ENCODE results near the gene TSPAN18. TPM values are rescaled to one million over a fixed set of nuclear protein-coding genes. Genes with fewer than 3 reads are reported as not detected.

Gene TSPAN18
- total and polyA plus RNA-seq, 10 of the 15 experiments (the other 5 are each of a cell fraction or from before 2014, with no cell fraction given), result 0.02 to 0.77 (median 0.13) TPM; not detected in 1

DNA sequence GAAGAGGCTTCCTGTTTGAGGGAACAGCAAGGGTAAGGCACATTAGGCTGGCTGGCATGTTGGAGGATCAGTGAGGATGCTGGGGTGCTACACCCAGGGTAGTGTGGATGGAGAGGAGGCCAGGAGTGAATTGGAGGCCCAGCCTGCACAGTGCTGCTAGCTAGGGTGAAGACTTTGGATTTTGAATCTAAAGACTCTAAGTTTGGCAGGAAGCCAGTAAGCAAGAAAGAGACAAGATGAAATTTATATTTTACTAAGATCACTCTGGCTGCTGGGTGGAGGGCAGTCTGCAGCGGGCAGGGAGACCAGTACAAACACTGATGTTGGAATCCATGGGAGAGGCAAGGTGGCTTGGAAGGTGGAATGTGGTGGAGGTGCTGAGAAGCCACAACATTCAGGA lies 43.6 kb downstream of the TSPAN18 start:
- intact Hi-C loops (cut with micrococcal nuclease; ENCODE audit: unreplicated experiment), result no loop called here
- SMC1A ChIA-PET (ENCODE audit: uncharacterized antibody, unreplicated experiment), result no interaction called here

DNA sequence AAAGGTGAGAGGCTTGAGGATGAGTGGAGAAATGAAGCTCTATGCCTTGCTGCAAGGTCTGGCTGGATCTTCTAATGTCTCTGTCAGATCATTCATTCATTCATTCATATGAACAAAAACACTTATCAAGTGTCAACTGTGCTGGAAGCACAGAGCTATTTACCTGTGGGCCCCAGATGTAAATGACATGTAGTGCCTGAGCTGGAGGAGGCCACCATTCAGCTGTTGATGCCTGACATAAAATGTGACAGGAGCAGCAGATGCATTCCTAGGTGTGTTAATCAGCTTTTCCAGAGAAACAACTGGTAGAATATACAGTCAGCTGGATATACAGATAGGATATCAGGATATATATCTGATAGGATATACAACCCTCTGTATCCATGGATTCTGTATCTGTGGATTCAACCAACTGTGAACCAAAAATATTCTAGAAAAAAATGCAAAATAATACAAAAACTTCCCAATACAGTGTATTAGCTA lies 44.5 kb downstream of the TSPAN18 start:
- intact Hi-C loops (cut with micrococcal nuclease; ENCODE audit: unreplicated experiment) (no loop called here), in situ Hi-C loops (cut with MboI) (loop anchor here (10.0 kb wide), 1 partner anchor 216 kb away; no protein-coding TSS in a partner anchor)
- H2AFZ ChIP-seq (ENCODE audit: control insufficient read depth, low read depth, low read length), result no peak overlapping the region
- no peaks in the 10 kb centered on the region for H3K4me1 ChIP-seq (ENCODE audit: control insufficient read depth, insufficient read depth, low read length)
- H3K36me3 ChIP-seq (ENCODE audit: control insufficient read depth in 2 of 2, insufficient read depth in 2 of 2, low read length in 1 of 2), result no peaks in the 10 kb centered on the region
- FAIRE-seq (no peak), ATAC-seq (no peak), DNase-seq (ENCODE audit: low read depth, low spot score) (no peak)
- no peaks in the 10 kb centered on the region for H3K9me3 ChIP-seq (replicated peaks; ENCODE audit: control insufficient read depth, insufficient read depth, low read length)
- no peak overlapping the region for H3K4me2 ChIP-seq (ENCODE audit: control insufficient read depth, insufficient read depth)
- CTCF ChIA-PET, result no interaction called here
- H3K9ac ChIP-seq (ENCODE audit: control insufficient read depth, insufficient read depth, low read length), result no peak overlapping the region
- H3K79me2 ChIP-seq (ENCODE audit: control insufficient read depth, insufficient read depth, low read length), result no peaks in the 10 kb centered on the region
- RAD21 ChIA-PET (ENCODE audit: unreplicated experiment), result no interaction called here
- no TSS peak for BruUV-seq (replicated peaks)
- H4K20me1 ChIP-seq (ENCODE audit: control insufficient read depth, insufficient read depth), result no peaks in the 10 kb centered on the region
- POLR2A ChIA-PET, result no interaction called here
- TF ChIP-seq MTA2 (IDR thresholded peaks at IDR 0.05; ENCODE audit: low read depth), result no peak
- no peak for TF ChIP-seq ASH2L (IDR thresholded peaks at IDR 0.05; ENCODE audit: borderline replicate concordance, low read depth)
- TF ChIP-seq NFXL1 (IDR thresholded peaks at IDR 0.05; ENCODE audit: borderline replicate concordance), result no peak
- TF ChIP-seq POLR2A (IDR thresholded peaks at IDR 0.05; ENCODE audit: low read depth, low read length), result no peak
- no peak for TF ChIP-seq CBX3 (IDR thresholded peaks at IDR 0.05; ENCODE audit: borderline replicate concordance, low read depth)
- TF ChIP-seq ETV6 (conservative IDR thresholded peaks at IDR 0.05 in 1 of 2, IDR thresholded peaks at IDR 0.05 in 1 of 2; ENCODE audit: borderline replicate concordance in 1 of 2, low read depth in 1 of 2), result no peak
- no peak for TF ChIP-seq NFIC (IDR thresholded peaks at IDR 0.05; ENCODE audit: low read depth, low read length)
- TF ChIP-seq FOXK2 (IDR thresholded peaks at IDR 0.05), result no peak
- TF ChIP-seq CHD4 (IDR thresholded peaks at IDR 0.05), result no peak
- SMC1A ChIA-PET (ENCODE audit: uncharacterized antibody, unreplicated experiment), result no interaction called here
- H3K4me3 ChIP-seq, result no peak overlapping the region
- peaks cover 0 to 1% of the 10 kb centered on the region in 2 experiments; a peak in 1 of 4 replicates for H3K27me3 ChIP-seq (replicated peaks in 1 of 2; ENCODE audit: control insufficient read depth in 2 of 2, insufficient read depth in 2 of 2, low read length in 1 of 2)
- no peak overlapping the region for H3K27ac ChIP-seq (ENCODE audit: control insufficient read depth, insufficient read depth)

More for the DNA sequence above, 43.6 kb downstream of the TSPAN18 start:
- TF ChIP-seq EED (IDR thresholded peaks at IDR 0.05; ENCODE audit: low read depth) (no peak), ZNF217 (IDR thresholded peaks at IDR 0.05) (no peak), CBX3 (IDR thresholded peaks at IDR 0.05; ENCODE audit: borderline replicate concordance, low read depth) (no peak), RCOR1 (conservative IDR thresholded peaks at IDR 0.05; ENCODE audit: low read depth, low read length) (no peak)
- ATAC-seq (no peak), FAIRE-seq (no peak), DNase-seq (ENCODE audit: low read depth, low spot score) (no peak)
- Histone ChIP-seq H3K36me3 (ENCODE audit: control insufficient read depth in 2 of 2, insufficient read depth in 2 of 2, low read length in 1 of 2) (no peaks in the 10 kb centered on the region), H3K27ac (ENCODE audit: control insufficient read depth, insufficient read depth) (no peak overlapping the region), H3K27me3 (replicated peaks in 1 of 2; ENCODE audit: control insufficient read depth in 2 of 2, insufficient read depth in 2 of 2, low read length in 1 of 2) (peaks cover 0 to 1% of the 10 kb centered on the region in 2 experiments; a peak in 1 of 4 replicates), H3K9me3 (replicated peaks; ENCODE audit: control insufficient read depth, insufficient read depth, low read length) (no peaks in the 10 kb centered on the region), H4K20me1 (ENCODE audit: control insufficient read depth, insufficient read depth) (no peaks in the 10 kb centered on the region), H2AFZ (ENCODE audit: control insufficient read depth, low read depth, low read length) (no peak overlapping the region), H3K79me2 (ENCODE audit: control insufficient read depth, insufficient read depth, low read length) (no peaks in the 10 kb centered on the region), H3K4me2 (ENCODE audit: control insufficient read depth, insufficient read depth) (no peak overlapping the region), H3K4me1 (ENCODE audit: control insufficient read depth, insufficient read depth, low read length) (no peaks in the 10 kb centered on the region), H3K9ac (ENCODE audit: control insufficient read depth, insufficient read depth, low read length) (no peak overlapping the region), H3K4me3 (no peak overlapping the region)
- no TSS peak for BruUV-seq (replicated peaks)
- in situ Hi-C loops (cut with MboI), result loop anchor here (10.0 kb wide), 1 partner anchor 216 kb away; no protein-coding TSS in a partner anchor
- RAD21 ChIA-PET (ENCODE audit: unreplicated experiment), result no interaction called here
- WGBS (ENCODE audit: insufficient coverage, insufficient replicate concordance, low lambda C conversion rate, missing lambda C conversion rate), result 0% methylated on average over 1 of the region's 1 CpG
- CTCF ChIA-PET, result no interaction called here
- POLR2A ChIA-PET, result no interaction called here
